Subcutaneous preadipocyte (primary cell): Measurements from ENCODE around the gene NETO2. TPM values are rescaled to one million over a fixed set of nuclear protein-coding genes. Genes with fewer than 3 reads are reported as not detected.

ENCODE experiments used
- total RNA-seq: library from RNA; depleted of rRNA; stranded (reverse); fragments of >200 nt; gene quantifications from 2 replicates; pipeline ENCODE4 v1.2.3, GENCODE V29; 2012

NETO2 gene
- 11.0 and 20.3 TPM in 2 replicates for total RNA-seq

GRCh38 chr16:47143677-47144558, at the start of gene NETO2:
Gene NETO2 (minus strand): TSS chr16:47143945. CDS start chr16:47143612, 333 bp downstream.

Other genes with a start within 250 kb of the NETO2 start
- gene DNAJA2, start 170.3 kb downstream of the NETO2 start, total RNA-seq = 69.4 and 75.1 TPM in 2 replicates